Measurements from ENCODE around the gene PCBP3. TPM values are rescaled to one million over a fixed set of nuclear protein-coding genes. Genes with fewer than 3 reads are reported as not detected.

The PCBP3 gene
- polyA plus RNA-seq, 1 donor (not counting 4 experiments of a cell fraction or from before 2014, with no cell fraction given) = 0.25 TPM

GRCh38 chr21:45736690-45737484, 93.4 kb downstream of the PCBP3 start:
- FAIRE-seq (no peak), DNase-seq (ENCODE audit: low read depth, low spot score) (no peak)
- Histone ChIP-seq H3K9ac (ENCODE audit: control insufficient read depth, extremely low read depth, insufficient read depth, low read length) (no peak overlapping the region), H3K27me3 (ENCODE audit: control insufficient read depth, extremely low read depth, insufficient read depth, low read length) (peaks cover 3% of the 10 kb centered on the region), H3K36me3 (ENCODE audit: control insufficient read depth in 2 of 2, extremely low read depth in 1 of 2, insufficient read depth in 2 of 2, low read length in 2 of 2) (no peaks in the 10 kb centered on the region), H3K4me3 (ENCODE audit: control insufficient read depth in 2 of 3, extremely low read depth in 1 of 3, insufficient read depth in 2 of 3, low read depth in 1 of 3, low read length in 3 of 3) (no peak overlapping the region), H3K27ac (ENCODE audit: control insufficient read depth, insufficient read depth, low read length) (no peak overlapping the region), H3K9me3 (ENCODE audit: control insufficient read depth, low read depth, low read length) (no peaks in the 10 kb centered on the region), H3K9me1 (ENCODE audit: control insufficient read depth, extremely low read depth, insufficient read depth, low read length) (no peaks in the 10 kb centered on the region), H3K4me1 (ENCODE audit: control insufficient read depth, extremely low read depth, insufficient read depth, low read length) (peaks cover 3% of the 10 kb centered on the region), H3K4me2 (ENCODE audit: control insufficient read depth, extremely low read depth, insufficient read depth, low read depth, low read length) (no peak overlapping the region), H3K79me2 (ENCODE audit: control insufficient read depth, insufficient read depth, low read length) (no peaks in the 10 kb centered on the region), H4K20me1 (ENCODE audit: control insufficient read depth, extremely low read depth, insufficient read depth, low read length) (no peaks in the 10 kb centered on the region), H2AFZ (ENCODE audit: control insufficient read depth, low read length) (no peak overlapping the region)
- dilution Hi-C loops (cut with MboI; ENCODE audit: extremely low pct_ligation_motif_present, low sequenced_read_pairs) = no loop called here
- TF ChIP-seq CTCF (optimal IDR thresholded peaks at IDR 0.05 in 1 of 3, IDR thresholded peaks at IDR 0.05 in 1 of 3, conservative IDR thresholded peaks at IDR 0.05 in 1 of 3; ENCODE audit: extremely low read depth in 1 of 3, insufficient read depth in 2 of 3, low read length in 3 of 3) = no peak
- TF ChIP-seq EZH2 (IDR thresholded peaks at IDR 0.05; ENCODE audit: low read length) = no peak

GRCh38 chr21:45737485-45738166, 94.1 kb downstream of the PCBP3 start:
- TF ChIP-seq EZH2 (IDR thresholded peaks at IDR 0.05; ENCODE audit: low read length) (no peak), CTCF (optimal IDR thresholded peaks at IDR 0.05 in 1 of 3, IDR thresholded peaks at IDR 0.05 in 1 of 3, conservative IDR thresholded peaks at IDR 0.05 in 1 of 3; ENCODE audit: extremely low read depth in 1 of 3, insufficient read depth in 2 of 3, low read length in 3 of 3) (no peak)
- no peak overlapping the region for H3K27ac ChIP-seq (ENCODE audit: control insufficient read depth, insufficient read depth, low read length)
- no peaks in the 10 kb centered on the region for H3K36me3 ChIP-seq (ENCODE audit: control insufficient read depth in 2 of 2, extremely low read depth in 1 of 2, insufficient read depth in 2 of 2, low read length in 2 of 2)
- no peak overlapping the region for H3K4me3 ChIP-seq (ENCODE audit: control insufficient read depth in 2 of 3, extremely low read depth in 1 of 3, insufficient read depth in 2 of 3, low read depth in 1 of 3, low read length in 3 of 3)
- no peak overlapping the region for H3K9ac ChIP-seq (ENCODE audit: control insufficient read depth, extremely low read depth, insufficient read depth, low read length)
- H3K4me1 ChIP-seq (ENCODE audit: control insufficient read depth, extremely low read depth, insufficient read depth, low read length) = peaks cover 9% of the 10 kb centered on the region
- H3K27me3 ChIP-seq (ENCODE audit: control insufficient read depth, extremely low read depth, insufficient read depth, low read length) = peaks cover 3% of the 10 kb centered on the region
- H2AFZ ChIP-seq (ENCODE audit: control insufficient read depth, low read length) = no peak overlapping the region
- H4K20me1 ChIP-seq (ENCODE audit: control insufficient read depth, extremely low read depth, insufficient read depth, low read length) = no peaks in the 10 kb centered on the region
- no peaks in the 10 kb centered on the region for H3K9me1 ChIP-seq (ENCODE audit: control insufficient read depth, extremely low read depth, insufficient read depth, low read length)
- dilution Hi-C loops (cut with MboI; ENCODE audit: extremely low pct_ligation_motif_present, low sequenced_read_pairs) = no loop called here
- no peaks in the 10 kb centered on the region for H3K79me2 ChIP-seq (ENCODE audit: control insufficient read depth, insufficient read depth, low read length)
- DNase-seq (ENCODE audit: low read depth, low spot score) (no peak), FAIRE-seq (no peak)
- no peak overlapping the region for H3K4me2 ChIP-seq (ENCODE audit: control insufficient read depth, extremely low read depth, insufficient read depth, low read depth, low read length)
- no peaks in the 10 kb centered on the region for H3K9me3 ChIP-seq (ENCODE audit: control insufficient read depth, low read depth, low read length)
